ENCODE results near the gene RNF148.

Gene RNF148, protein sequence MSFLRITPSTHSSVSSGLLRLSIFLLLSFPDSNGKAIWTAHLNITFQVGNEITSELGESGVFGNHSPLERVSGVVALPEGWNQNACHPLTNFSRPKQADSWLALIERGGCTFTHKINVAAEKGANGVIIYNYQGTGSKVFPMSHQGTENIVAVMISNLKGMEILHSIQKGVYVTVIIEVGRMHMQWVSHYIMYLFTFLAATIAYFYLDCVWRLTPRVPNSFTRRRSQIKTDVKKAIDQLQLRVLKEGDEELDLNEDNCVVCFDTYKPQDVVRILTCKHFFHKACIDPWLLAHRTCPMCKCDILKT

DNA sequence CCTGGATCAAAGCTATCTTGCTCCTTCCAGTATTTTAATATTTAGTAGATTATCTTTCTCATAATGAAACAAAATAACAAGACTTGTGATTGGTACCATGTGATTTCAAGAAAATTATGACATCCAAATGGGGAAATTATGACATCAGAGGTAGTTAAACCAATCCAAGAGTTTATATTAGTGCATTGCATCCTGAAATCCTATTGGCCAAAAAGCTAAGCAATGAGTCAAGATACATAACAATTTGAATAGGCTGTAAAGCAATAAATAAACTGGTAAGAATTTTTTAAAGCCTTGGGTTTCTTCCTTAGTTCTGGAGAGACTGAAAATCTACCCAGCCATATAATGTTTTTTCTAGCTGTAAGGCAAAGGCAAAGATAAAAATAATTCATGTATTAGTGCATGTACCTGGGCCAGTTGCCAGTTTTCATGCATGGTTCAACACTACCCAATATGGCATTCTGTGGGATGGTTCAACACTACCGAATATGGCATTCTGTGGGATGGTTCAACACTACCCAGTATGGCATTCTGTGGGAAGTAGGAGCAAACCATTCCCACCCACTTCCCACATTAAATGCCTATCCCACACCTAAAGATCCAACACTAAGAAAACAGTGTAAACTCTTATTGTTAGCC lies at the start of gene RNF148:
TSS of gene RNF148 (minus strand) at position 51 of the 639 bp plus-strand sequence. CDS start 172 bp downstream, outside the sequence.
- DNase-seq, result no peak

GRCh38 chr7:122750389-122750788 lies 47.7 kb upstream of the RNF148 start:
- no peak for DNase-seq

GRCh38 chr7:122748195-122748594 lies 45.5 kb upstream of the RNF148 start:
- no peak for DNase-seq

GRCh38 chr7:122746948-122747347 lies 44.2 kb upstream of the RNF148 start:
- no peak for DNase-seq

DNA sequence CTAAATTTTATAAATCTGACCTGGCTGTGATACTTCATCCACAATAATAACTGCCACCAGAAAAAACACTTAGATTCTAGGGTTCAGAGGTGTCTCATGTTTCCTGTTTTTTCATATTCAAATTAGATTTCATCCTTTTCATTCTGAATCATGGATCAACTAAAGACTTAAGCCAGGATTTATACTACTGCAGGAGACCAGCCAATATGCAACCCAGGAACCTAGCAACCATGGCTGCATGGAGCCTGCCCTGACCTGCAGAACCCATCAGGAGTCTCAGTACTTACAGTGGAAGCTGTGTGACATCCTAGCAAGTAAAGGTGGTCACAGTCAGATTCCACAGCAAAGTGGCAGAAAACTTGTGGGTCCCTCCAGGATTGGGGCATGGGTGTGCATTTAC lies 40.5 kb upstream of the RNF148 start:
- no peak for DNase-seq

DNA sequence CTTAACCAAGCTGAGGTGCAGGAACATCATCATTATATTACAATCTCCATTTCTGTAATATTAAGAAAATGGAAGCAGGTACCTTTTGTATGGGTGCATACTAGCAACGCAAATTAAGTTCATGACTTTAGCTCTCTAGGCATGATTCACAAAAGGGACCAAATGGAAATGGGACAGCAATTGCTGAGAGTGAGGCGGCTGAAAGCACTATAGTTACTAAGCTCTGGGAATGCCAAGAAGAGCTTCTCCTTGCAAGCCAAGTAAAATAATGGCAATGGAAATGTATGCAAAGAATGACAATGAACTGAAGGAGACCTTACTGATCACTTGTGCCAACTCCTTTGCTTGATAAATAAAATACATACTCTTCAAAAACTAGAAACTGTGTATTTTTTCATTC lies 36.2 kb upstream of the RNF148 start:
- no peak for DNase-seq

- DNase-seq, result no peak
Measured at GRCh38 chr7:122736183-122736582, 33.5 kb upstream of the RNF148 start.

DNA sequence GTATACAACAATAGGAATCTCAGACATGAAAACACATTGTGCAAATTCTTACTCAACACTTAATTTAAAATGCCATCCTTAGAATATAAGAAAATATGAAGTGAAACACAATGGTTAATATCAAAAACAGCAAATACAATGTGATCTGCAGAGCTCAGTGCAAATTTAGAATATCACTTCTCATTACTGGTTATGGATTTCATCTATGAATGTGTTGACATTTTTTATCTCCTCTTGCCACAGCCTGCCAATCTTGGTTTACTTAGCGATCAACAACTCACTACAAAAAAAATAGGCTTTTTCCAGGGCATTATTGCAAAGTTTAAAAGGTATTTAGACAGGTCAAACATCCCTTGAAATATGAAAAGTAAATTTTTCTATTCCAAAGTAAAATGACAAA lies 25.0 kb upstream of the RNF148 start:
- no peak for DNase-seq

DNA sequence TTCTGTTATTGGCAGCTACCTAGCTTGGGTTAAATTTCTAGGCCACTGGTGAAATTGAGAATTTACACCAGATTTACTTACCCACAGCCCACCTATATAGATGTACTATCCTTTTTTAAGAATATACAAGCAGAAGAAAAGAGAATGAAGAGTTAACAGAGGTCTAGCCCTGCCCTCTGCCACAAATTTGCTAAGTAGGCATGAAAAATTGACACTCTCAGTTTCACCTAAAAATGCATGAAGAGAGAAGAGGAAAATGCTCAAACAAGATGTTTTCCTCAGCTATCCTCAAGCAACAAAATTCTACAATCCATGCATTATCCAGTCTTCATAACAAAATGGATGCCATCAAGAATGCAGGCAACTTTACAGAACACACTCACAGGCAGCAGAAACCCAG lies 24.6 kb upstream of the RNF148 start:
- DNase-seq, result no peak

DNA sequence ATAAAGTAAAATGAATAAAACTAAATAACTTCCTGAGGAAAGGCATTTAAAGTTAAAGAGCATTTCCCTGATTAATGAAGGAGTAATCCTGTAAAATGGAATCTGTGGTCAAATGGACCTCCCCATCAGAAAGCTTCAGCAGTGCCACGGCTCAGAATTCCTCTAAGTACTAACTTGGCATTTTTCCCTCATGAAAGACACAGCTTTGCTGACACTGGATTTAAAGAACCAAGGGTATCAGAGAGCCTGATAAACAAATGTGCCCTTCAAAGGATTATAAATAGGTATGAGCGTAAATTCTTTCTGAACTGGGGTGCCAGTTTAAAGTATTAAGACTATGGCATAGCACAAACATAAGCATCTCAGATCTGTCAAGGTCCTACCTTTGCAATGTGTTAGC lies 24.2 kb upstream of the RNF148 start:
- DNase-seq, result no peak

GRCh38 chr7:122724366-122724765 lies 21.6 kb upstream of the RNF148 start:
- DNase-seq, result no peak

GRCh38 chr7:122719010-122719578 lies 16.4 kb upstream of the RNF148 start:
- no peak for DNase-seq

DNA sequence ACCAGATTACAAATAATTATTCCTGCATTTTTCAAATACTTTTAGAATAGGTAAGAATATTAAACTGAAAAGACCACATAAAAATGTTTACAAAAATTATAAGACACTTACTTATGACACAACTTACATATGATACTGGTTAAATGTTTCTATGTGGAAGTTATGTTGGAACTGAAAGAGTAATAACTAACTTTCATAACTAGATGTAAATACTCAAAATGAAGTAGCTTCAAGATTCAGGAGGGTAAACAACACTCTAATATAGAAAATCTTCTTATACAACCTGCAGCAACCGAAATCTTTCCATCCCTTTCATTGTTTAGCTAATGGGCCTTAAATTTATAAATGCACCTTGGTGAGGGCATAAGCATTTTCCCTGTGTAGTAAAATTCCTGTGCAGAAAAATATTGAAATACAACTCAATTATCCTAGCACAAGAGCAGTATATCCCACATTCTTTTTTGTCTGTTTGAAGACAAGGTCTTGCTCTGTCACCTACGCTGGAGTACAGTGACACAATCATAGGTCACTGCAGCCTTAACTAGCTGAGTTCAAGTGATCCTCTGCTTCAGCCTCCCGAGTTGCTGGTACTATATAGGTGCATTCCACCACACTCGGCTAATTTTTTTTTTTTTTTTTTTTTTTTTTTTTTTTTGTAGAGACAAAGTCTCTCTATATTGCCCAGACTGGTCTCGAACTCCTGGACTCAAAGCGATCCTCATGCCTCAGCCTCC lies 14.8 kb upstream of the RNF148 start:
- no peak for DNase-seq

DNA sequence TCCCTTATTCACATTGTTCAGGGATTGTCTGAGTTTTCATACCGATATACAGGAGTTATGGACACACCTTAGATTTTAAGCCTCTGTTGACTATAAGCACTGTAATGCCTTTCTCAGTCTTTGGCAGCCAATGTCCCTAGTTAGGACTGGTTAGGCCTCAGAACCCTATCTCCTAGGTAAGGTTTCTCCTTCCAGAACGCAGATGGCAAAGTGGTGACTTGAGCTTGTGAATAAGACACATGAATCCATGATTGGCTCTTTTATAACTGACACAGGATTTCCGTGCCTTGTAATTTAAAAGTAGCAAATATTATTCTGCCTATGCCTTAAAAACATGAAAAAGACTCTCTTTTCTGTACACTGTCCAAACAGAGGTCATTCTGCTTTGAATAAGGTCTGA lies 12.5 kb upstream of the RNF148 start:
- DNase-seq, result no peak

- DNase-seq, result no peak
Measured at GRCh38 chr7:122710916-122711315, 8.2 kb upstream of the RNF148 start.

DNA sequence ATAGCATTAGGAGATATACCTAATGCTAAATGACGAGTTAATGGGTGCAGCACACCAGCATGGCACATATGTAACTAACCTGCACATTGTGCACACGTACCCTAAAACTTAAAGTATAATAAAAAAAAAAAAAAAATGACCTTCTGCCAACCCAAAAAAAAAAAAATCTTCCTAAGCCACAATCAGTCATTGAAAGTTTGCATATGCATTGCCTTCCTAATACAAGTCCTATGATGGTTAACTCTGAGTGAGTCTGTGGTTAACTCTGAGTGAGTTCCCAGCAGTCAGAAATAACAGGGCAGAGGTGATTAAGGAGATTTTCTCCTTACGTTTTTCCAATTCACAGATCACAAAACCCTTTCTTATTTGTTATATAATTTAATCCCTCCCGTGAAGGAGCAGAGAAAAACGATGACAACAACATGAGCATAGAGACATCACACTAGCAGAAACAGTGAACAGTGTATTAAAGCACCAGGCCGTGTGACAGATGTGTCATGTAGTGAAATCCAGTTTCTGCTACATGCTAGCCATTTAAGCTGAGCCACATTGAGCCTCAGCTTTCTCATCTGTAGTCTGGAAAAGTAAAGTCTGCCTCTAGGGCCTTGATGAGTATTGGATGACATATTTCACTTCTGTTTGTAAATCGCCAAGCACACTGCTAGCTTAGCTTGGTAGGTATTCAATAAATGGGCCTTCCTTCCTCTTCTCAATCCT lies 7.4 kb upstream of the RNF148 start:
- DNase-seq, result no peak

GRCh38 chr7:122706836-122707235 lies 4.1 kb upstream of the RNF148 start:
- no peak for DNase-seq

GRCh38 chr7:122699017-122699416 lies 3.7 kb downstream of the RNF148 start, which contains the start of gene RNF133:
Gene RNF133, minus strand, starts transcription at chr7:122699117. Its CDS starts 199 bp downstream, at chr7:122698918.
- no peak for DNase-seq

DNA sequence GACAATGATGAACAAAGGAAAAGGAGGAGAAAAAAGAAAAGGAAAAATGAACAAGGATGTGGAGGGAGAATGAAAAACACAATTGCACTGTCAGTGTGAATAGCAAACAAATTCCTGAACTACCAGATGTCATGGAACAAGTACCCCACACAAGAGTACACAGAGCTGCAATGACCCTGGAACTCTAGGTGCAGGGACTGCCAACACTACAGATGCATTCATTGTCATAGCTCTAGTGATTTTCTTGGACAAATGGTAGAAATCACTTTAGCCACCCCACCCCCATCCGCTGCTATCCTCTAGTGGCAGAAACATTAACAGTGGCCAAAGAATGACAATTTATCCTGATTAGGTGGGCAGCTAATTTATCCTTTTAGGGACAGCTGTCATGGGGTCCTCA lies 6.9 kb downstream of the RNF148 start:
- no peak for DNase-seq

DNA sequence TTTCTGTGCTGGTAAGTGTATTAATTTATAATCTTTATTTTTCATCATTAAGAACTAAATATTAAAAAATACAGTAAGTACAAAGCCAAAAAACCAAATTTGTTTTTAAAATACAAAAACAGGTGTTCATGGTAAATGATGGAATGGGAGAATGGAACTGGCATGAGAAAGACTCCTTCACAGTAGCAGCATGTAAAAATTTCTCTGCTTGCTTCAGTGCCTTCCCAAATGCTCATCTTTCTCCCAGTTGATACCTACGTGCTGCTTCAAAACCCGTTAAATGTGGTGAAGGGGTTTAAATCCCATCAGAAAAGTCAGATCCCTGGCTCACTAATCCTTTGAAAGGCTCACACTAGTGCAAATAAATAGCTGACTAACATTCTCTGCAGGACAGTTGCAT lies 8.0 kb downstream of the RNF148 start:
- no peak for DNase-seq

- DNase-seq, result no peak
Measured at GRCh38 chr7:122692769-122693309, 9.9 kb downstream of the RNF148 start.

GRCh38 chr7:122691569-122692235 lies 11.0 kb downstream of the RNF148 start:
- DNase-seq, result no peak

Data from CD4-positive, alpha-beta T cell treated with Interleukin-17A for 1 hour (primary cell).